HEK293 (cell line): ENCODE results near the gene PERM1.
A peak's percentile ranks its signal among the peaks of the same experiment; 100 is the strongest.

Source experiments
- BCL6B ChIP-seq: fragments of 450-650 bp; formaldehyde crosslinking; IDR thresholded peaks from 2 replicates; pipeline ENCODE4 v1.5.1; 2017; ENCODE audit warnings: missing biosample characterization, missing genetic modification characterization
- GFI1B ChIP-seq: fragments of 450-650 bp; formaldehyde crosslinking; IDR thresholded peaks from 2 replicates; pipeline ENCODE4 v1.5.1; 2016; ENCODE audit warnings: missing biosample characterization, missing genetic modification characterization
- GLIS2 ChIP-seq: fragments of 450-650 bp; formaldehyde crosslinking; IDR thresholded peaks from 2 replicates; pipeline ENCODE4 v1.5.1; 2016; ENCODE audit warnings: missing biosample characterization, missing genetic modification characterization
- OVOL3 ChIP-seq: fragments of 450-650 bp; formaldehyde crosslinking; IDR thresholded peaks from 2 replicates; pipeline ENCODE4 v1.5.1; 2016; ENCODE audit warnings: missing biosample characterization, missing genetic modification characterization
- TSHZ1 ChIP-seq: fragments of 450-650 bp; formaldehyde crosslinking; IDR thresholded peaks from 2 replicates; pipeline ENCODE4 v1.5.1; 2016; ENCODE audit warnings: missing biosample characterization, missing genetic modification characterization, borderline replicate concordance
- YY1 ChIP-seq: fragments of 450-650 bp; formaldehyde crosslinking; IDR thresholded peaks from 2 replicates; pipeline ENCODE4 v1.5.1; 2018; ENCODE audit warnings: missing biosample characterization, missing genetic modification characterization
- ZBTB11 ChIP-seq: fragments of 450-650 bp; formaldehyde crosslinking; conservative IDR thresholded peaks from 2 replicates; pipeline ENCODE4 v1.5.1; 2016; ENCODE audit warnings: low read depth, missing biosample characterization, missing genetic modification characterization
- ZBTB26 ChIP-seq: fragments of 450-650 bp; formaldehyde crosslinking; optimal IDR thresholded peaks from 2 replicates; pipeline ENCODE3; 2016; ENCODE audit warnings: missing biosample characterization, mild to moderate bottlenecking, missing genetic modification characterization
- ZBTB7A ChIP-seq: fragments of 450-650 bp; formaldehyde crosslinking; IDR thresholded peaks from 2 replicates; pipeline ENCODE4 v1.5.1; 2016; ENCODE audit warnings: low read depth, missing biosample characterization, missing genetic modification characterization
- ZNF169 ChIP-seq: fragments of 450-650 bp; formaldehyde crosslinking; IDR thresholded peaks from 2 replicates; pipeline ENCODE4 v1.5.1; 2016; ENCODE audit warnings: missing biosample characterization, missing genetic modification characterization
- ZNF175 ChIP-seq: fragments of 450-650 bp; formaldehyde crosslinking; IDR thresholded peaks from 2 replicates; pipeline ENCODE4 v1.5.1; 2016; ENCODE audit warnings: missing biosample characterization, missing genetic modification characterization
- ZNF280C ChIP-seq: fragments of 450-650 bp; formaldehyde crosslinking; IDR thresholded peaks from 2 replicates; pipeline ENCODE4 v1.5.1; 2016; ENCODE audit warnings: missing biosample characterization, missing genetic modification characterization
- ZNF292 ChIP-seq: fragments of 450-650 bp; formaldehyde crosslinking; IDR thresholded peaks from 2 replicates; pipeline ENCODE4 v1.5.1; 2016; ENCODE audit warnings: low read depth, missing biosample characterization, missing genetic modification characterization, borderline replicate concordance
- ZNF341 ChIP-seq: fragments of 450-650 bp; formaldehyde crosslinking; IDR thresholded peaks from 2 replicates; pipeline ENCODE4; 2016; ENCODE audit warnings: low read depth, missing biosample characterization, missing genetic modification characterization
- ZNF391 ChIP-seq: fragments of 450-650 bp; formaldehyde crosslinking; IDR thresholded peaks from 2 replicates; pipeline ENCODE4 v1.5.1; 2016; ENCODE audit warnings: low read depth, missing biosample characterization, missing genetic modification characterization, borderline replicate concordance
- ZNF398 ChIP-seq: fragments of 450-650 bp; formaldehyde crosslinking; IDR thresholded peaks from 2 replicates; pipeline ENCODE4 v1.5.1; 2017; ENCODE audit warnings: missing biosample characterization, missing genetic modification characterization
- ZNF404 ChIP-seq: fragments of 450-650 bp; formaldehyde crosslinking; IDR thresholded peaks from 2 replicates; pipeline ENCODE4 v1.5.1; 2017; ENCODE audit warnings: missing biosample characterization, missing genetic modification characterization
- ZNF433 ChIP-seq: fragments of 450-650 bp; formaldehyde crosslinking; IDR thresholded peaks from 2 replicates; pipeline ENCODE4 v1.5.1; 2016; ENCODE audit warnings: missing biosample characterization, missing genetic modification characterization, low read depth
- ZNF473 ChIP-seq: fragments of 450-650 bp; formaldehyde crosslinking; IDR thresholded peaks from 2 replicates; pipeline ENCODE4 v1.5.1; 2017; ENCODE audit warnings: missing biosample characterization, missing genetic modification characterization
- ZNF585B ChIP-seq: fragments of 450-650 bp; formaldehyde crosslinking; IDR thresholded peaks from 2 replicates; pipeline ENCODE4 v1.5.1; 2016; ENCODE audit warnings: missing biosample characterization, missing genetic modification characterization
- ZNF610 ChIP-seq: fragments of 450-650 bp; formaldehyde crosslinking; IDR thresholded peaks from 2 replicates; pipeline ENCODE4 v1.5.1; 2016; ENCODE audit warnings: missing biosample characterization, missing genetic modification characterization, borderline replicate concordance
- ZNF626 ChIP-seq: fragments of 450-650 bp; sonication (Bioruptor Pico); formaldehyde crosslinking; IDR thresholded peaks from 2 replicates; pipeline ENCODE4 v1.5.1; 2018; ENCODE audit warnings: missing biosample characterization, missing genetic modification characterization, inconsistent platforms
- ZNF704 ChIP-seq: fragments of 450-650 bp; formaldehyde crosslinking; IDR thresholded peaks from 2 replicates; pipeline ENCODE4 v1.5.1; 2016; ENCODE audit warnings: missing biosample characterization, missing genetic modification characterization

Gene PERM1

GRCh38 chr1:960363-961131, 21.3 kb downstream of the PERM1 start, which contains the start of gene KLHL17 (continued):
- TF ChIP-seq ZBTB26 (tag by site-specific recombination), result peak; percentile 89
- no peak for TF ChIP-seq GFI1B (tag by site-specific recombination)
- no peak for TF ChIP-seq ZNF473 (tag by site-specific recombination)
- TF ChIP-seq ZNF175 (tag by site-specific recombination), result no peak
- TF ChIP-seq ZNF169 (tag by site-specific recombination), result no peak
- no peak for TF ChIP-seq ZNF404 (tag by site-specific recombination)
- TF ChIP-seq ZNF391 (tag by site-specific recombination), result peak; percentile 57; the same call in 1 of the 2 replicates
- TF ChIP-seq ZNF610, result peak; percentile 86; the same call in 1 of the 2 replicates
- TF ChIP-seq ZNF433 (tag by site-specific recombination), result no peak
- TF ChIP-seq ZNF704 (tag by site-specific recombination), result no peak
- TF ChIP-seq ZNF398 (tag by site-specific recombination), result peak; percentile 28; the same call in 1 of the 2 replicates
- no peak for TF ChIP-seq ZNF280C (tag by site-specific recombination)
- no peak for TF ChIP-seq ZNF585B (tag by site-specific recombination)
- TF ChIP-seq YY1 (tag by site-specific recombination), result no peak
- no peak; the same call in 1 of the 2 replicates for TF ChIP-seq TSHZ1
- no peak for TF ChIP-seq ZNF626
- peak; percentile 55; the same call in 1 of the 2 replicates for TF ChIP-seq GLIS2 (tag by site-specific recombination)
- no peak for TF ChIP-seq BCL6B
- TF ChIP-seq ZBTB7A (tag by site-specific recombination), result 0 out of 2 replicates have a peak, but pooled peaks have one; percentile 52
- TF ChIP-seq ZNF292, result no peak
- TF ChIP-seq ZNF341 (tag by site-specific recombination), result peak; percentile 53; the same call in 1 of the 2 replicates
- TF ChIP-seq ZBTB11 (tag by site-specific recombination), result no peak; the same call in 1 of the 2 replicates
- TF ChIP-seq OVOL3 (tag by site-specific recombination), result no peak
